OCI-LY7 (cell line): ENCODE data around the gene LRP1B.

Experiments
- CTCF ChIP-seq: fragments of 200-600 bp; sonication (generic); conservative IDR thresholded peaks from 2 replicates; pipeline ENCODE4 v1.5.1; 2014; ENCODE audit warnings: mild to moderate bottlenecking, antibody characterized with exemption, low read length, moderate library complexity, mixed read lengths
- EZH2phosphoT487 ChIP-seq: fragments of 200-600 bp; sonication (generic); IDR thresholded peaks from 2 replicates; pipeline ENCODE4 v1.6.1; 2018; ENCODE audit warnings: low read depth, borderline replicate concordance, mild to moderate bottlenecking, mixed run types, antibody characterized with exemption, low read length, moderate library complexity, mixed read lengths

GRCh38 chr2:140462990-140463389, 1667.8 kb downstream of the LRP1B start:
- TF ChIP-seq CTCF (no peak), EZH2phosphoT487 (no peak)
